RKO (cell line): Measurements from ENCODE around the gene NECTIN2.
"Not testable (repeated sequence)": the region's sequence is repeated elsewhere in the genome, so short reads cannot be mapped to it uniquely, and the experiment has no call there.

Source experiments
- DNase-seq: peaks from one replicate; pipeline ENCODE4 v3.0.0-alpha.2; 2016; ENCODE audit warnings: low spot score

NECTIN2 gene

GRCh38 chr19:44908836-44909261 is 62.8 kb downstream of the NECTIN2 start:
- DNase-seq: no peak

GRCh38 chr19:44909775-44910174 is 63.7 kb downstream of the NECTIN2 start:
- DNase-seq: no peak

- not testable (repeated sequence) for DNase-seq
Observed at GRCh38 chr19:44911896-44912295, 65.8 kb downstream of the NECTIN2 start.

GRCh38 chr19:44912854-44913253 is 66.8 kb downstream of the NECTIN2 start:
- no peak for DNase-seq

GRCh38 chr19:44913512-44914432 is 67.7 kb downstream of the NECTIN2 start:
- DNase-seq: not testable (repeated sequence)

DNA sequence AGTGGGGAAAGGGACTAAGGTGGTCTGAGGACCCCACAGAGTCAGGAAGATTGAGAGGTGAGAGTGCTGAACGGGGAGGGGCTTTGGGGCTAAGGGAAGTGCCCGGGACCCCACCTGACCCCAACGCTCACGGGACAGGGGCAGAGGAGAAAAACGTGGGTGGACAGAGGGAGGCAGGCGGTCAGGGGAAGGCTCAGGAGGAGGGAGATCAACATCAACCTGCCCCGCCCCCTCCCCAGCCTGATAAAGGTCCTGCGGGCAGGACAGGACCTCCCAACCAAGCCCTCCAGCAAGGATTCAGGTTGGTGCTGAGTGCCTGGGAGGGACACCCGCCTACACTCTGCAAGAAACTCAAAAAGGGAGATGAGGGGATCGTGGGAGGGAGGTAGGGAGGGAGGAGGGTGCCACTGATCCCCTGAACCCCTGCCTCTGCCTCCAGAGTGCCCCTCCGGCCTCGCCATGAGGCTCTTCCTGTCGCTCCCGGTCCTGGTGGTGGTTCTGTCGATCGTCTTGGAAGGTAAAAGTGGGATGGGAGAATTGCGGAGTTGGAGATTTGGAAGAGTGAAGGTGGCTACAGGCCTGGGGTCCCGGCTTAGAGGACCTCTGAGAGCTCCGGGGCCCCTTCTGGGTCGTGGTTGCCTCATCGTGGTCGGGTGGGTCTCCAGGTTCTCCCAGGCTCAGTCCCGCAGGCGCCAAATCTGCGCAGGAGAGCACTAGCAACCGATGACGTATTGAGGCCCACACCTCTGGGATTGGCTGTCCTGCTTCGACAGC is 68.5 kb downstream of the NECTIN2 start, which contains the start of gene APOC1:
APOC1 (plus strand) TSS at position 176 of the 774 bp plus-strand sequence; CDS start at position 460, 284 bp downstream.
- DNase-seq: peak; percentile 89

DNA sequence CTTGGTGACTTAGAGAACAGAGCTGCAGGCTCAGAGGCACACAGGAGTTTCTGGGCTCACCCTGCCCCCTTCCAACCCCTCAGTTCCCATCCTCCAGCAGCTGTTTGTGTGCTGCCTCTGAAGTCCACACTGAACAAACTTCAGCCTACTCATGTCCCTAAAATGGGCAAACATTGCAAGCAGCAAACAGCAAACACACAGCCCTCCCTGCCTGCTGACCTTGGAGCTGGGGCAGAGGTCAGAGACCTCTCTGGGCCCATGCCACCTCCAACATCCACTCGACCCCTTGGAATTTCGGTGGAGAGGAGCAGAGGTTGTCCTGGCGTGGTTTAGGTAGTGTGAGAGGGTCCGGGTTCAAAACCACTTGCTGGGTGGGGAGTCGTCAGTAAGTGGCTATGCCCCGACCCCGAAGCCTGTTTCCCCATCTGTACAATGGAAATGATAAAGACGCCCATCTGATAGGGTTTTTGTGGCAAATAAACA is 78.2 kb downstream of the NECTIN2 start:
- DNase-seq: no peak

DNA sequence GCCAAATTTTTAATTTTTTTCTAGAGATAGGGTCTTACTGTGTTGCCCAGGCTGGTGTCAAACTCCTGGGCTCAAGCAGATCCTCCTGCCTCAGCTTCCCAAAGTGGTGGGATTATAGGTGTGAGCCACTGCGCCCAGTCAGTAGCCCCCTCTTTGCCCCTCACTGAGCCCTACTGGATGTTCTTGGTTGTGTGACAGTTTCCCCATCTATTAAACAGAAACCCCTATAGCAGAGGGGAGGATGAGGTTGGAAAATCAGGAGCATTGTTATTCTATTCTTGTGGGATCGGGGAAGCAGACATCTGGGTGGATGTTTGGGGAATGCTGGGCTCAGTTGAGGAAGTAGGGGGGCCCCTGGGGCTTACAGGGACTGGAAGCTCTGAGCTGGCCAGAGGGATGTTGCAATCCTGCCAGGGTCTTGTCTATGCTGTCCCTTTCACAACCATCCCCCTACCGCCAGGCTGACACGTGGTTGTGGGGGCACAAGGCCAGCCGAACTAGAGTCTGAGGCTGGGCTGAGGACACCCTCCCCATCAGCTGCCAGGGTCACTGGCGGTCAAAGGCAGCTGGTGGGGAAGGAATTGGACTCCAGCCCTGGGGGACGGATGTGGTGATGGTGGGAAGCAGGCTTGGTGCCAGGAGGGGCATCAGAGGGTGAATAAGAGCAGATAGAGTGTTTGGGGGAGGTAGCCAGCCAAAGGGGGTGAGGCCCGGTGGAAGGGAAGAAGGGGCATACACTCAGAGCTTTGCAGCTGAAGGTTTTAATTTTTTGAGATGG is 79.2 kb downstream of the NECTIN2 start:
- DNase-seq: no peak

DNA sequence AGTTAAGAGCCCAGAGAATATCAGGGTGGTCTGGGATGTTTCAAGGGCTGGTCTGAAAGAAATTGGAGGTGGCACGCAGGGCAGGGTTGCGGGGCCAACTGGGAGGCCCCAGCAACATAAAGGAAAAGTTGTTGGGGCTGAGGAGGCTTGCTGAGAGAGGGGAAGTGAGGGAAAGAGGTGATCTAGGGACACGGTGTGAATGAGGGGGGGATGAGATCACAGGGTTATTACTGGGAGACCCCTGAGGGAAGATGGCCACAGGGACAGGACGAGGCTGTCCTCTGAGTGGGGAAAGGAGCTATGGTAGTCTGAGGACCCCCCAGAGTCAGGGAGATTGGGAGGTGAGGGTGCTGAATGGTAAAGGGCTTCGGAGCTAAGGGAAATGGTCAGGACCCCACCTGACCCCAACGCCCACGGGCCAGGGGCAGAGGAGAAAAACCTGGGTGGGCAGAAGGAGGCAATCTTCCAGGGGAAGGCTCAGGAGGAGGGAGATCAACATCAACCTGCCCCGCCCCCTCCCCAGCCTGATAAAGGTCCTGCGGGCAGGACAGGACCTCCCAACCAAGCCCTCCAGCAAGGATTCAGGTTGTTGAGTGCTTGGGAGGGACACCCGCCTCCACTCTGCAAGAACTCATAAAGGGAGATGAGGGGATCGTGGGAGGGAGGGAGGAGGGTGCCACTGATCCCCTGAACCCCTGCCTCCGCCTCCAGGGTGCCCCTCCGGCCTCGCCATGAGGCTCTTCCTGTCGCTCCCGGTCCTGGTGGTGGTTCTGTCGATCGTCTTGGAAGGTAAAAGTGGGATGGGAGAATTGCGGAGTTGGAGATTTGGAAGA is 80.4 kb downstream of the NECTIN2 start:
- not testable (repeated sequence) for DNase-seq

DNA sequence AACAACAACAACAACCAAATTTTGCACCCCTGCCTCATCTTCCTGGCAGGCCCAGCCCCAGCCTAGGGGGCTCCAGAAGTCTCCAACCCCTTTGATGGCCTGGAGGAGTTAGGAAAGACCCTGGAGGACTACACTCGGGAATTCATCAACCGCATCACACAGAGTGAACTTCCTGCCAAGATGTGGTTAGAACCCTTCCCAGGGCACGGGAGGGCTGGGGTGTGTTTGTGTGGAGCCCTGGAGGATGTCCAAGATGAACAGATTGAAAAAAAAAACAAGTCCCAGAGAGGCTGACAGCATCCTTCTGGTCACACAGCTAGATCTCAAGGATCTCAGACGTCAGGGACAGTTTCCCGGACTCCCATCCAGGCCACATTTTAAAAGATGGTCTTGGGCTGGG is 81.6 kb downstream of the NECTIN2 start:
- DNase-seq: no peak

- no peak for DNase-seq
Observed at GRCh38 chr19:44930088-44930487, 84.0 kb downstream of the NECTIN2 start.

DNA sequence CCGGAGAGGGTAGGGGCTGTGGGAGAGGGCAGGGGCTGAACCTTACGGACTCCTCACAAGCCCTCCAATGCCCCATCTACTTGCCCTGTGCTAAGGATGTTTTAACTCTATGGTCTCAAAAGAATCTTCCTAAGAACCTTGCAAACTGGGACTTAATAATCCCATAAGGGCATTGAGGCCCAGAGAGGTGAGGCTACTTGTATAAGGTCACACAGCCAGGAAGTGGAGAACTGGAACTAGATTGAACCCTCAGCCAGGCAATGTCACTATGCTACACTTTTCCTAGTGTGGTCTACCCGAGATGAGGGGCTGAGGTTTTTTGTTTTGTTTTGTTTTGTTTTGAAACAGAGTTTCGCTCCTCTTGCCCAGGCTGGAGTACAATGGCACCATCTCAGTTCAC is 85.4 kb downstream of the NECTIN2 start:
- DNase-seq: no peak
